T1000 (cell line): Measurements from ENCODE around the gene IP6K3.

Experiments used
- DNase-seq: peaks from one replicate; lab custom pipeline; 2025; ENCODE audit warnings: mixed read lengths; lab: John Stamatoyannopoulos, UW

IP6K3 gene

DNA sequence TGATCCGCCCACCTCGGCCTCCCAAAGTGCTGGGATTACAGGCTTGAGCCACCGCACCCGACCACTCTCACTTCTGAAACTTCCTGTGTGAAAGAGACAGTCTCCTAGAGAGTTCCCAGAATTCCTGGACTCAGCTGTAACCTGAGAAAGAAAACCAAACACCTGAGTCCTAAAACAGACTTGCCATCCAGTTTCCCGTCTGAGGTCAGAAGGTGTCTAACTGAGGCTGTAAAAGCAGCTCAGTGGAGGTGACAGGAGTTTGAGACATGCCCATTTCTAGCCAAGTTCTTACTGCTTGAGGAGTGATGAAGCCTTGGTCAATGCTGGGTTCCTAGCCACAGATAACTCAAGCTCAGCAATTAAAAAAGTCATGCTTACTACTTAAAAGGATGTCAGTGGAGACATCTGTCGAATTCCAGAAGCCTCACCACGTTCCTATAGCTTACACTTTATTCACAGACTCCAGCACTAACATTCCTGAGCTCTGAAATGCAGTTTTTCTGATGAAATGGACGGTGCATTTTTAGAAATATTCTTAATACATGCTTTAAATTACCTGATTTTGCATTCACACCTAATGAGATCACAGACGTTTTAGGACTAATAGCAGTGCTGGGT, 41.3 kb downstream of the IP6K3 start:
- no peak for DNase-seq

DNA sequence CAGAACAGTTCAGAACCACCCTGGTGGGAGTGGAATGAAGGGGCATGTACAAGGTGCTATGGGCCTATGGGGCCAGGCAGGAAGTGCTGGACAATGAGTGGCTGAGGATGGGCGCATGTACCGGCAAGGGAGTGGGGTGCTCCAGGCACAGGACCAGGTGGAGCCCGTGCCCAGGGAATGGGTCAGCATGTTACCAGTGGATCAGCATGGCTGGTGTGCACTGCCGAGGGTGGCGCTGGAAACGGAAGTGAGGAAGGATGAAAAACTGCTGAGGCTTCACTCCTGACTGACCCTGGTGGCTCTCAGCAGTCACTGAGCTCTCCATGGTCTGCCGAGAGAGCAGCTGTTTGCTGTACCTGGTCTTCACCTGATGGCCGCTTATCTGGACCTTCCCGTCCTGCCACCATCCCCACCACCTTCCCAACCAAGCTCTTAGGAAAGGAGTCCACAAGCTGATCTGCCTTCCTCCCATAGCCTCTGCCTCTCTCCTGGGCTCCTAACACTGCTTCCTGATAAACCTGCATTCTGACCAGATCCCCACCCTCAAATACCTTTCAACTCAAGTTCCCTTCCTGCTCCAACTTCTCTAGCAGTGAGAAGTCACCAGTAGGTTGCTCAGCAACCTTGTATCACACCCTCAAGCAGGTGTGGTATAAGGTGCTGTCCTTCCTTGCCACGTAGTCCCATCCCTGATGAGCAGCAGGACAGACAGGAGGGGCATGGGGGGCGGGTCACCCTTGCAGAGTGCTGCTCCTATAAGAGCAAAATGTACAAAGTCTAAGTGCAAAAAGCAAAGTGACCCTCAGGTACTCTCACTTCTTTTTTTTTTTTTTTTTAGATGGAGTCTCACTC, 42.3 kb downstream of the IP6K3 start:
- no peak for DNase-seq

DNA sequence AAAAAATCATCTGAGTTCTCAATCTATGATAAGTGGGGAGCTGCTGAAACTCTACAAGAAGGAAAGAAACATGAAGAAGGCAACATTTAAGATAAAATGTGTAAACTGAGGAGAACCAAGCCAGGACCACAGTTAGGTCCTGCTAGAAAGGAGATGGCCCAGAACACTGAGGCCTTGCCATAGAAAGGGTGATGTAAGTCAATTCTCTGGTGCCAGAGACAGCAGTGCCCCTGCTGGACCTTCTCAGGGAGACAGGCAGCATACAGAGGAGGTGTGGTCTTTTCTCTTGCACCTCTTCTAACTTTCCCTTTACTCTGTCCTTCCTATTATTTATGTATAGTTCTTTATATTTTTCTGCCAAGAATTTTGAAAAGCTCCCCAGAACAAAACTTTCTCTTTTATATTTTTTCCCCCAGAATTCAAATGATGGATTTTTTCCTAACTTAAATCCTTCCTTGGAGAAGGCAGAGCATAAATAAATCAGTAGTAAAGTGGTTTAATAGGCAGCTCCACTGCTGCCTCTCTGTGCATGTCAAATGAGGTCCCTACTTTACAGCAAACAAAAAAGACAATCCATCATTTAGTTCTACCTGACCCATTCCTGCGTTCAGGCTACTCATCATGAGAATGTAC, 44.2 kb downstream of the IP6K3 start:
- DNase-seq, result no peak

DNA sequence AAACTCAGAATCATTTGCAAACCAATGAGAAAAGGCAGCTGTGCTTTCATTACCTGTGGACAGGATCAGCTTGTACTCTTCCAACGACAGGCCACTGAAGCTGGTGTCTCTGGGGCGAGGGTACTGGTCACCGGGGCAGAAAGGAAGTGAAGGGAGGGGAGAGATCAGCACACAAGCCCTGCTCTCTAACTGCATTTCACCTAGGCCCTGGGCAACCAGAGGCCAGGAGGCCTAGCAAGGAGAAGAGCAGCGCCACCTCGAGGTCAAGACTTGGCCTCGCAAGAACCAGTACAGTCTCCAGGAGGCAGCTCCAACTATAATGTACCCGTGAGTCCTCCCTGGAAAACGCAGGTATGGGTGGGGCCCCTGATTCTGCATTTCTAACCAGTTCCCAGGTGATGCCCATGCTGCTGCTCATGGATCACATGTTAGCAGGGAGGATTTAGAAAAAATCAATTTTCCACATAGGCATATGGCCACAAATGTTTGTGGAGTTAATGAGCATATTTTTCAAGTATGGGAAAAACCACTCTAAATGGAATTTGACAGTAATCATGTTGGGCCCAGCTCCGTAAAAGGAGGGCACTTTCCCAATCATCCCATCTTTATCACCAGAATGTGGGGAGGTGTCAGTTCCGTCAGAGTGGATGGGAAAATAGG, 46.2 kb downstream of the IP6K3 start:
- no peak for DNase-seq

DNA sequence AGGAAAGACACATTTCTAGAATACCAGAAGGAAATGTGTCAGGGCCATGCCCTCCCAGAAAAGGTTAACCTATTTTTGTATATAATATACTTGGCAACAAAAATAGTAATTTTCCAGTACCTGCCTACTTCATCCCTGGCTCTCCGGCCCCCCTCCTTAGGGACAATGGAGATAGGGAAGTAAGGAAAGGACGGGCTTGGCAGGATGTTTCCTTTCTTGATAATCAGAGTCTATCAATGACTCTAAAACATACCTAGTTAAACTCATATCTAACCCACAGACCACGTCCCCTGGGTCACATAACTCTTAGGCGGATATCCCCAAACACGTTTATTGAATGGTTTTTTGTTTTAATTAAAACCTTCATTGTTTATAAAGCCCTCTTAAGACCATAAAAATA, 47.0 kb downstream of the IP6K3 start:
- no peak for DNase-seq

DNA sequence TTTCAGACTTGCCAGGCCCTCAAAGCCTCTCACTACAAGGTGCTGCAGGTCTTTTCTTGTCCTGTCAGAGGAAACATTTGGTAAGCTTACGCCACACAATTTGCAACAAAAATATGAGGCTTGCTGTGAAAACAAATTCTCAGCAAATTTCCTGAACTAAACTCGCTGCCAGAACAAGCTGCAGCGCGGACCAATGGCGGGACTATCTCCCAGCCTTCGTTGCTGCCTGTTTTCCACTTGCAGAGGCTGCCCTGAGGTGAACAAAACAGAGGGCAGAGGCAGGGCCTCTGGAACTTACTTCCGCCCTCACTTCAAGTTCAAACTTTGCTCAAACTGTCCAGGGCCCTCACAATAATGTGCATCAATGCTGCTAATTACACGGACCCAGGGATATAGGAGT, 47.6 kb downstream of the IP6K3 start:
- no peak for DNase-seq

DNA sequence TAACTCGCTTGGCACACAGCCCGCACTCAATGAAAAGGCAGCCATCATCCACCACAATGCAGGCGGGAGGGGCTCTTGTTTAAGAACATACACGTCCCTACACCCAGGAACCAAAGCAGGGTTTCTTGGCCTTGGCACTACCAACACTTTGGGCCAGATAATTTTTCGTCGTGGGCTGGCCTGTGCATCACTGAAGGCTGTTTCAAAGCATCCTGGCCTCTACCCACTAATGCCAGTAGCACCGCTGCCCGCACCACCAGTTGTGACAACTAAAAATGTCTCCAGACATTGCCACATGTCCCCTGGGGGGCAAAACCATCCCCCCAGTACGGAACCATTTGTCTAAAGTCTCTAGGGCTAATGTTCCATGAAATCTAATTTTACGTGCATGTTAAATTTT, 48.2 kb downstream of the IP6K3 start:
- DNase-seq, result no peak

DNA sequence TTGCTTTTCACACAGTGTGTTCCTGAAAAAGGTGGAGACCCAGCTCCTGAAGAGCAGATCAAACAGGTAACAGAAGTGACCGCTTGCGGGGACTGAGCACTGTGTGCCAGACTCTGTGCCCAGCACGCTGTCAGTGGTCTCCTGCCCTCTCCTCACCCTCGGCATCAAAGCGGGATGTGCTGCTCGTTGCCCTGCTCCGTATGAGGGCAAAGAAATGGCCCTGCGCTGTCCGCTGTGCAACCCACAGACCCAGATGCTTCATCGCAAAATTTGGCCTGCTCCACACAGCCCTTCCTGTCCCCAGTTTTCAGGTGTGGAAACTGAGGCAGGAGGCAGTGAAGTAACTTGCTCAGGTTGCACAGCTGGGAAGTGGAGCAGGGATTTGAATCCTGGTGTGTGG, 48.9 kb downstream of the IP6K3 start:
- DNase-seq, result no peak

DNA sequence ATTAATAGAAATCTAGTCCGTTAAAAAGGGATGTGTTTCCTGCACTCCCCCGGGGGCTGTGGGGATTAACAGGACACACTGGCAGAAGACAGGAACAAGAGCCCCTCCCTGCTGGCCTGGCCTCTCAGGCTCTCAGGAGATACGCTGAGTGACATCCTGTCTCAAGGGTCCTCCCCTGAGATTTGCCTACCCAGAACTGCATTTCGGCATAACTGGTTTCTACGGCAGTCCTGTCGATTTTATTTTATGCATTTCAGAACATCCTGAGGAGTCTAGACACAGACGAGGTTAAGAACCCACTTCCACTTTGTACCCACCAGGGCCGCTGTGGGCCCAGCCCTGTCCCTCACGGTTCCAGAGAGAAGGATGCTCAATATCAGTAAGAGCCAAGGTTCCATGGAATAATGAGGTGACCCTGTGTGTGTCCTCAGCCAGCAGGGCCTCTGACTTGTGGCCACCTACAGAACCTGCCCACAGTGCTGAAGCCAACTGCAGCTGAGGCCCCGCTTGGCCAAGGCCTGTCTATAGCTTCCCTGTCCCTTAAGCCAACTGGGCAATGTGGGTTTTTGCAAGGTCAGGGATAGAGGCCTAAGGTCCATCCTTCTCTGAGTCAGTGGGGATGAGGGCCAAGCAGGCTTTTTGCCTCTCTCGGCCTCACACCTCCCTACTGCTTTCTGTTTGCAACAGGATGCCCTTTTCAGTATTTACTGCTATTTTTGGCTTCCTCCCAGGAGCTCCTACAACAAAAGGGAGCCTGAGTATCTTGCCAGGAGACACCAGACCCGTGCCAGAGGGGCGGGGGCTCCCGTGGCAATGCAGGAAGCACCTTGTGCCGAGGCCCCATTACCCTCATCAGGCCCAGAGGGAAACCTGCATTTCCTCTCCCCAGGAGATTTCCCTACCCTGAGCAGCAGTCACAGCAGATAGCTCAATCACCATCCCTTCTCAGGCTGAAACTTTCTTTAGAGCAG, 49.9 kb downstream of the IP6K3 start:
- DNase-seq, result peak; percentile 18

DNA sequence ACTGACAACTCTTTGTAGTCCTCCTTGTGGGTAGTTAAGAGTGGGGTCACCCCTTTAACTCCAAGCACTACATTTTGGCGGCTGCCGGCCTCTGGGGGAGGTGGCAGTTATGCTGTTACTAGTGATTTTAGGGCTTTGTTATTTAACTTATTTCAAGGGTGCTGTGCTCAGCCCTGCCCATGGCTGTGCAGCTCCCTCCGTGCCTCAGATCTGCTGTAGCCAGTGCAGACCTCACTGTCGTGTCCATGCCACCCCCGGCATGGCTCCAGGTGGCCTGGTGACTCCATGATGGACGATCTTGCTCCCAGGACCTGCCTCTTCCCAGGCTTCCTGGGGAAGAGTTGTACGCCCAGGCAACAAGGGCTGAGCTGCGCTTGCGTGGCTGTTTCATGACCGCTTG, 50.6 kb downstream of the IP6K3 start:
- no peak for DNase-seq

DNA sequence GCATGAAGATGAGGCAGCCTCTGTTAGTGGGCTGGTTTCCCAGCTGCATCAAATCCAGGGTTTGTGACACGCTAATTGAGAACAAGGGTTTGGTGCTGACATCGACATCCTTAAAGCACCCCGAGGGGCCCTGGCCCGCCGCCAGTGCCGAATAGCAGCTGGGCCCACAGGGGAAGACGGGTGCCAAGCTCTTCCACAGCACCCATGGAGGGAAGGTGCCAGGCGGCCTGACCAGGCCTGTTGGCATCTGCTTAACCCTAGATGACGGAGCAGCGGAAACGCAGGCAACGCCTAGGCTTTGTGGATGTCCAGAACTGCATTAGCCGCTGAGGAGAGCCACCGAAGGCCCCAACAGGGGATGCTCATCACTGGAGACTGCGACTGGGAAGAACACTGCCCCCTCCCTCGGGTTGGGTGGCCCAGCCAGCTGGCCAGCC, 51.2 kb downstream of the IP6K3 start:
- no peak for DNase-seq

DNA sequence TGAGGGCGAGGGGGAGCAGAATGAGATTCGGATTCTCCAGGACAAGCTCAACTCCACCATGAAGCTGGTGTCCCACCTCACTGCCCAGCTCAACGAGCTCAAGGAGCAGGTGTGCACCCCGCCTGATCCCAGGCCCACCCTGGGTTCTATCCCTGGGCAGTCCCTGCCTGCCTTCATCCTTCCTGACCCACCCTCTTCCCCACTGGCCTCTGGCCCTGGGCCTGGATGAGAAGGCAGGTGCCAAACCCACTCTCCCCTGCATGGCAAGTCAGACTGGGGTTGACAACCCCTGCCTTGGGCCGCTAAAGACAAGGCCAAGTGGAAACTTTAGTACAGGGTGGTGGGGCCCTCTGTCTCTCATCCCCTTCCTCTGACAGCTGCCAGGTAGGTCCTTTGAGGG, 51.7 kb downstream of the IP6K3 start:
- no peak for DNase-seq

DNA sequence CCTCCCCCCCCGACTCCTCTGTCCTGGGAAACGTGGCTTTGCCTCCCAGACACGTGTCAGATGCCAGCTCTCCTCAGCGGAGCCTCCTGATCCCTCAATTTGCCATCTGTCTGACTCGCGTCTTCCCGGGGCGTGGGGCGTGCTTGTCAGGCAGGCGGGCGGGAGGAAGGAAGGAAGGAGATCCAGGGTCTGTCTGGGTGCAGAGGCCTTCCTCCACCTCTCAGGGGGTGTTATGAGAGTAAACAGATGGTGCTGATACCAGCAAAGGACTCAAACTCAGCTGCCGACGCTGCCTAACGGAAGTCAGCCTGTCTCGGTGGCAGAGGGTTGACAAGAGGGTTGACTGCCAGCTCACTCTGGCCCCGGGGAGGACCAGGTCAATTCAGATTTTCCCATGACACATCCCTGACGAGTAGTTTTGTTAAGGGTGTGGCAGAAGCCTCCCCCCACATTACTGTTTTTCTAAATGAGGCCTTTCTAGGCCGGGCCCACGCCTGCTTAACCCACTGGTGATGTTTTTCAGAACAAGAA, 52.2 kb downstream of the IP6K3 start:
- DNase-seq, result no peak

DNA sequence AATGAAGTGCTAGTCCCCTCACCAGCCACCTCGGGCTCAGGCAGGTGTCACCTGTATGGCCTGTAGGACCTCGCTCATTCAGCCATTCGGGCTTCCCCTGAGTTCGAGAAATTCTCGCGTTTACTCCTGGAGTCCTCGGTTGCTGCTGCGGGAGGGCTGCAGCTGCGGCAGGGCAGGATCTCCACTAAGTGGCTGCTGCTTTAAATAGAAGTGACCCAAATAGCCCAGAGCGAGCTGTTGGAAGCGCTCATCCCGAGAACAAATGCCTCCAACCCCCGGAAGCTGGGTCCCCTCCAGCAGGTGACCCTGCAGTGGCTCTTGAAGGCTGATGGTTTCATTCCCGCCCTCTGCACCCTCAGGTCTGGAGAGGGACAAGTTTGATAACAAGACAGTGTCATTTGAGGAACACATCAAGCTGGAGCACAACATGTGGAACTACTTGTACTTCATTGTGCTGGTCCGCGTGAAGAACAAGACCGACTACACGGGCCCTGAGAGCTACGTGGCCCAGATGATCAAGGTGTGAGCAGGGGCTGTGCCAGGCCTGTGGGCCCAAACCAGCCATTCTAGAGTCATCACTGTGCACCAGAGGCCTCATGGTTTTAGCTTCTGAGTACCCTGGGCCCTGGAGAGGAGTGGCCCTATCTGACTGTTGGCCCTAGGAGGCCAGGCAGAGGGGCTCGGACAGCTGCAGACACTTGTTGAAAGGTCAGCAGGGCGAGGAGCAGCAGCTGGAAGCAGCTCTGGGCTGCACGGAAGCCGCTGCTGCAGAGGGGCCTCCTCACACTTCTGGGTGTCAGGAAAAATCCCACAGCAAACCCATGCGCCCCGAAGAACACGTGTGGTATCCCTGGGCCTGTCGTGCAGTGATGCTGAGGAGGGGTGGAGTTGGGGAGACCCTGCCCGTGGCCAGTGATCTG, 53.3 kb downstream of the IP6K3 start:
- DNase-seq, result no peak

DNA sequence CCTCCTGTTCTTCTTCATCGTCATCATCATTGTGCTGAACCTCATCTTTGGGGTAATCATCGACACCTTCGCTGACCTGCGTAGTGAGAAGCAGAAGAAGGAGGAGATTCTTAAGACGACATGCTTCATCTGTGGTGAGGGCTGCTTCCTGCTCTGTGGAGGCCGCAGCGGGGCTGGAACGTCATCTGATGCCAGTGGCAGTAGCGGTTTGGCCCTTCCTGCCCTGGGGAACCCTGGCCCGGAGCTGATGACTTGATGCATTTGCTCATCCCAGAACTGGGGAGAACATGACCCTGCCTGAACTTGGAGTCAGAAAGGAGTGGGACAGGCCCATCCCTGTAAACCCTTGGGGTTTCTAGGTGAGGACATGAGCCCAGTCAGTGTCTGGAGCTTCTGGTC, 53.9 kb downstream of the IP6K3 start:
- DNase-seq, result no peak

DNA sequence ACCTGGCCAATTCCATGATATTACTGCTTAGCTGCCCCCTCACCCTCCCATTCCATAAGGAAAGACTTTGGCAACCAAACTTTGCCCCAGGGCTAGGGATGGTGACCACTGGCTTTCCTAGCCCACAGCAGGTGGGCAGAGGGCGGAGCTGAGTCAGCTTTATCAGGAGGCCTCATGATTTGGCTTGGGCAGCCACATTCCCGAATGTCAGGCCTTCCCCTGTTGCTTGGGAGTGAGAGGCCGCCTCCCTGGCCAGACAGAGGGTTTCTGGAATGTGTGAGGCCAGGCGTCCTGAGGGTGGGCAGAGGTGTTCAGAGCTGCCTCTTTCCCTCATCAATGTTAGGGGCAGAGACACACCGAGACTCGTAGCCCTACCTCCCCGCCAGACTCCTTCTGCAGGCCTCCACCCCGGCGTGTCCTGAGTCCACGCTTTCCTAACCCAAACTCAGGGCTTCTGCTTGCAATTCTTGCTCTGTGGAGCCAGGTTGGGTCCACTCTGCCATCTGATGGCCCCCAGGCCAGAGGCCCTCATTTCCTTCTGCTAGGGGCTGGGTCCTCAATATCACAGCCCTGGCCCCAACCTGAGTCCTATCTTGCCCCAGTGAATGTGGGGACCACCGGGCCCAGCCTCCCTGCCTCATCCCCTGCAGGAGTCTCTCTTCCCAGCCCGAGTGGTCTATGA, 54.5 kb downstream of the IP6K3 start:
- no peak for DNase-seq

DNA sequence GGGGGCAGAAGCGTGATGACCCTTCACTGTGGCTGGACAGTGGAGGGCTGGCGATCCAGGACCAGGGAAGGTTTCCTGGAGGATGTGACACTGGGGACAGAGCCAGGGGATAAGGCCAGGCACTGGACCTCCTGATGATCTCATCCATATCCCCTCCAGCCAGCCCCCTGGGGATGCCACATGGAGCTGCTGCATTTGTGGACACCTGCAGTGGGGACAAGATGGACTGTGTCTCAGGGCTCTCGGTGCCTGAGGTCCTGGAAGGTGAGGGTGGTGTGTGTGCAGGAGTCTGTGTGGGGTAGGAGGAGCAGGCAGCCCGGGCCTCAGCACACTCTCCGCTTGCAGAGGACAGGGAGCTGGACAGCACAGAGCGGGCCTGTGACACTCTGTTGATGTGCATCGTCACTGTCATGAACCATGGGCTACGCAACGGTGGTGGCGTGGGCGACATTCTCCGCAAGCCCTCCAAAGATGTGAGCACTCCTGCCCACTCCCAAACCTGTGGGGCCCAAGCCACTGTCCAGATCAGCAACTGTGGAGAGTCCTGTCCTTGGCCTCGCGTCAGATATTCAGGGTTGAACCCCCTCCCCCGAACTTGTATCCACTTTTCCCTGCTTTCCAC, 55.1 kb downstream of the IP6K3 start:
- no peak for DNase-seq

DNA sequence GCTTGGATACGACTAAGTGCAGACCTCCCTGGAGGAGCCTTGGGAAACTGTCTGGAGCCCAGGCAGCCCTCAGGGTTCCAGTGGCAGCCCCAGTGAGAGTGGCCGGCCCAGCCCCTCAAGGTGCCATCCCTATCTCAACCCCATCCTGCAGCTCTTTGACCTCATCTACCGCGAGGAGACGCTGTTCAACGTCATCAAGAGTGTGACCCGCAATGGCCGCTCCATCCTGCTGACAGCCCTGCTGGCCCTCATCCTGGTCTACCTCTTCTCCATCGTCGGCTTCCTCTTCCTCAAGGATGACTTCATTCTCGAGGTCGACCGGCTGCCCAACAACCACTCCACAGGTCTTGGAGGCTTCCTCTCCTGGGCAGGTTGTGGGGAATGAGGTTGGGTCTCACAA, 55.9 kb downstream of the IP6K3 start:
- no peak for DNase-seq

DNA sequence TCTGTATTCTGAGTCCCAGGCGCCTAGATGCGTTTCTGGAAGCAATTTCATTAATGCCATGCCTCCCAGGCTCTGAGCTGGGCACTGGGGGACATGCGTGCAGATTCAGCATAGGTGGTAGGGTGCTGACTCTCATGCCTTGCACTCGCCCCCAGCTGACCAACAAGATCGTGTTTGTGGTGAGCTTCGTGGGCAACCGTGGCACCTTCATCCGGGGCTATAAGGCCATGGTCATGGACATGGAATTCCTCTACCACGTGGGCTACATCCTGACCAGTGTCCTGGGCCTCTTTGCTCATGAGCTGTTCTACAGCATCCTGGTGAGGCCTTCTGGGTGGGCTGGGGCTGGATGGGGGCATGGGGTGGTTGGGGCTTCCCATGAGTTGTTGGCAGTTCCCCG, 56.8 kb downstream of the IP6K3 start:
- DNase-seq, result no peak
